Astrocyte (in vitro differentiated cells and primary cell): ENCODE data around the gene SEMA6A.

Experiments
- EZH2 ChIP-seq: IDR thresholded peaks from 2 replicates; pipeline ENCODE4 v1.6.1; 2012; ENCODE audit warnings: mild to moderate bottlenecking, low read length, inconsistent platforms; ENCODE audit not compliant: insufficient read depth
- TF ChIP-seq, protein P1 (sequence below): IDR thresholded peaks from 2 replicates; pipeline ENCODE4 v1.5.1; 2011; ENCODE audit warnings: low read depth, mild to moderate bottlenecking, inconsistent platforms, low read length, moderate library complexity; ENCODE audit not compliant: insufficient read depth

DNA sequence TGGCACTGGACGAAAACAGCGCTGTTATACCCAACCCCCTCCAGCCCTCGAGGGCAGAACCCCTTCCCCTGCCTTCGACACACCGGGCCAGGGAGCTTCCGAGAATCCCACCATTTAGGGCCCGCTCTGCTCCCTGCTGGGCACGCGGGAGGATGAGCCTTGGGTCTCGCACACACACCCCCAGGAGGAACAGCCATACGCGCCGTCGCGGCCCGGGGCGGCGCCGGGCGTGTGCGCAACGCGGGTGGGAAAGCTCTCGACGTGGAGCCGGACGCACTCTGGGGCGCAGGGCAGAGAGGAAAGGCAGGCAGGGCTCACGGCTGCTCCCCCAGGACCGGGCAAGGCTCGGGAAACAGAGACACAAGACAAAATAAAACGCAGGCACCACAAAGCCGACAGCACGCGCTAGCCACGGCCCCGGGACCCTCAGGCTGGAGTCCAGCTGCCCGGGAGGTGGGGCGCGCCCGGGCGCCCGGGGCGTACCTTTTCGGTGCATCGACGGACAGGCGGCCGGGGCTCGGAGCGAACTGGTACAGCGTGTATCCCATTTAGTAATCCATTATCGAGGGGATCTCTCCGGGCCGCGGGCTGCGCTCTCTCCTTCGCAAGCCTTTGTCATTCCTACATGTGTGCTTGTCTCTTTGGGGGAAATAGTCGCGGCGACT is 789 bp downstream of the SEMA6A start:
- TF ChIP-seq, protein P1, sequence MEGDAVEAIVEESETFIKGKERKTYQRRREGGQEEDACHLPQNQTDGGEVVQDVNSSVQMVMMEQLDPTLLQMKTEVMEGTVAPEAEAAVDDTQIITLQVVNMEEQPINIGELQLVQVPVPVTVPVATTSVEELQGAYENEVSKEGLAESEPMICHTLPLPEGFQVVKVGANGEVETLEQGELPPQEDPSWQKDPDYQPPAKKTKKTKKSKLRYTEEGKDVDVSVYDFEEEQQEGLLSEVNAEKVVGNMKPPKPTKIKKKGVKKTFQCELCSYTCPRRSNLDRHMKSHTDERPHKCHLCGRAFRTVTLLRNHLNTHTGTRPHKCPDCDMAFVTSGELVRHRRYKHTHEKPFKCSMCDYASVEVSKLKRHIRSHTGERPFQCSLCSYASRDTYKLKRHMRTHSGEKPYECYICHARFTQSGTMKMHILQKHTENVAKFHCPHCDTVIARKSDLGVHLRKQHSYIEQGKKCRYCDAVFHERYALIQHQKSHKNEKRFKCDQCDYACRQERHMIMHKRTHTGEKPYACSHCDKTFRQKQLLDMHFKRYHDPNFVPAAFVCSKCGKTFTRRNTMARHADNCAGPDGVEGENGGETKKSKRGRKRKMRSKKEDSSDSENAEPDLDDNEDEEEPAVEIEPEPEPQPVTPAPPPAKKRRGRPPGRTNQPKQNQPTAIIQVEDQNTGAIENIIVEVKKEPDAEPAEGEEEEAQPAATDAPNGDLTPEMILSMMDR, result no peak
- TF ChIP-seq EZH2, result peak; percentile 61
